ENCODE measurements around the gene STPG3. TPM values are rescaled to one million over a fixed set of nuclear protein-coding genes. Genes with fewer than 3 reads are reported as not detected.

The STPG3 gene
- total and polyA plus RNA-seq, 2 of the 8 experiments (the other 6 are each of a cell fraction or from before 2014, with no cell fraction given), result not detected

DNA sequence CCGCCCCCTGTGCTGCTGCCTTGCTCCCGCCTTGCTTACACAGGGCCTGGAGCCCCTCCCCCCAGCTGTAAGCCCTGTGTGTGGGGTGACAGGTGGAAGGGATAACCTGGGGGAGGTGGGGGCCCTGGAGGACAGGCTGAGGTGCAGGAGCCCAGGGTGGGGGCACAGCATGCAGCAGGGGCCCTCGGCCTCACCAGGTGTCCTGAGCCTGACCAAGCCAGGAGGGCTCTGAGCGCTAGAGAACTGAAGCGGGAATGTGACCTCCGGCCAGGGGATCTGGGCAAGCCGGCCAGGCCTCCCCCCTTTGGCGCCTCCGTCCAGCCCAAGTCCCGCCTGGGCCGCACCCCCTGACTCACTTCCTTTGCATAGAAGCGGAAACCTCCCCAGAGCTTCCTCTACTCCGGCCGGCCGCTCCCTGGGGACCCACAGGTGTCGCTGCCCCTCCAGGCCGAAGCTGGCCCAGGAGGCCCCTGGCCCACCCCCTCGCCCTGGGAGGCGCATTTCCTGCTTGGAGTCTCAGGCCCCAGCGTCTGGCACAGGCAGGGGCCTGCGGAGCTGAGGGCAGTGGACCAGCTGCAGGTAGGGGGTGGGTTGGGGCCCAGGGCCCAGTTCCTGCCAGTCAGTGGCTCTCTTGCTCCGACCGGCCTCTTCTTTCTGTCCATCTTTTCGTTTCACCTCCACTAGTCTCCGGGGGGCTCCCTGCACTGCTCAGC lies 26.4 kb downstream of the STPG3 start, which contains the start of gene TOR4A (continued):
- TF ChIP-seq CHD1 (IDR thresholded peaks at IDR 0.05; ENCODE audit: low read depth, low read length) (no peak), EP300 (IDR thresholded peaks at IDR 0.05; ENCODE audit: borderline replicate concordance in 1 of 2, low read depth in 2 of 2, low read length in 2 of 2) (no peak), HDAC6 (IDR thresholded peaks at IDR 0.05; ENCODE audit: low read depth, low read length) (no peak), CREB1 (IDR thresholded peaks at IDR 0.05) (no peak; the same call in 1 of the 2 replicates), TBP (IDR thresholded peaks at IDR 0.05; ENCODE audit: low read depth, low read length) (no peak), CBX5 (IDR thresholded peaks at IDR 0.05; ENCODE audit: low read depth, low read length) (no peak), SRF (IDR thresholded peaks at IDR 0.05; ENCODE audit: low read depth, low read length) (no peak), RBBP5 (IDR thresholded peaks at IDR 0.05; ENCODE audit: borderline replicate concordance, low read depth, low read length) (no peak), KDM1A (IDR thresholded peaks at IDR 0.05; ENCODE audit: borderline replicate concordance, low read length) (peak; percentile 23; the same call in 1 of the 2 replicates), EGR1 (IDR thresholded peaks at IDR 0.05; ENCODE audit: borderline replicate concordance, low read depth, low read length) (peak; percentile 35; the same call in 1 of the 2 replicates), CTBP2 (IDR thresholded peaks at IDR 0.05; ENCODE audit: borderline replicate concordance, insufficient read depth, insufficient read length, low read length) (no peak), RAD21 (IDR thresholded peaks at IDR 0.05 in 1 of 2, conservative IDR thresholded peaks at IDR 0.05 in 1 of 2; ENCODE audit: low read depth in 2 of 2, low read length in 2 of 2) (peak in 1 of 2 experiments; percentile 6; a peak in 1 of 4 replicates), SP4 (IDR thresholded peaks at IDR 0.05; ENCODE audit: low read length) (no peak), TEAD4 (IDR thresholded peaks at IDR 0.05; ENCODE audit: low read depth, low read length) (no peak), RFX5 (IDR thresholded peaks at IDR 0.05; ENCODE audit: borderline replicate concordance, low read depth, low read length) (no peak)

All from H1 (cell line).